ENCODE measurements around the gene GAB2. TPM values are rescaled to one million over a fixed set of nuclear protein-coding genes. Genes with fewer than 3 reads are reported as not detected.

Gene GAB2
- total RNA-seq, 1 donor from 2014 or later, result 10.9 TPM

DNA sequence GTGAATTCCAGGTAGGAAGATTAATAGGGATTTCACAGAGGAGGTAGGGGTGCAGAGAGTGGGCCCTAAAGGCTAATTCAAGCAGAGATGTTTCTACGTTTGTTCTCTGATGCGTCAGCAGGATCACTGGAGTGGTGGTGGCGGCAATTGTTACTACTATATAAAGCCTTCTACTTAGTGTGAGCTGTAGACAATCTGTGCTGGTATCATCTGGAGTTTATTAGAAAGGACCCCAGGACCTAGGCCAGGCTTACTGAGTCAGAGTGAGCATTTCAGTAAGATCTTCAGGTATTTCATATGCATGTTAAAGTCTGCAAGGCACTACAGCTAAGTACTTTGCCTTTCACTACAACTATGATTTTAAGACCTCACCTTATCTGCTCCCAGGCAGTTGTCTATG lies 169.4 kb downstream of the GAB2 start:
- Mint-ChIP-seq H3K27ac (ENCODE audit: unreplicated experiment) (no peak overlapping the region), H3K36me3 (ENCODE audit: low read depth) (peaks cover 12% of the 10 kb centered on the region), H3K4me3 (ENCODE audit: unreplicated experiment) (no peak overlapping the region), H3K4me1 (ENCODE audit: low read depth) (peaks cover 7% of the 10 kb centered on the region), H3K9me3 (ENCODE audit: low read depth) (peaks cover 6% of the 10 kb centered on the region), H3K27me3 (ENCODE audit: low read depth) (no peaks in the 10 kb centered on the region)
- no peak for DNase-seq (ENCODE audit: low spot score)
- no peak for TF ChIP-seq CTCF (IDR thresholded peaks at IDR 0.05)

DNA sequence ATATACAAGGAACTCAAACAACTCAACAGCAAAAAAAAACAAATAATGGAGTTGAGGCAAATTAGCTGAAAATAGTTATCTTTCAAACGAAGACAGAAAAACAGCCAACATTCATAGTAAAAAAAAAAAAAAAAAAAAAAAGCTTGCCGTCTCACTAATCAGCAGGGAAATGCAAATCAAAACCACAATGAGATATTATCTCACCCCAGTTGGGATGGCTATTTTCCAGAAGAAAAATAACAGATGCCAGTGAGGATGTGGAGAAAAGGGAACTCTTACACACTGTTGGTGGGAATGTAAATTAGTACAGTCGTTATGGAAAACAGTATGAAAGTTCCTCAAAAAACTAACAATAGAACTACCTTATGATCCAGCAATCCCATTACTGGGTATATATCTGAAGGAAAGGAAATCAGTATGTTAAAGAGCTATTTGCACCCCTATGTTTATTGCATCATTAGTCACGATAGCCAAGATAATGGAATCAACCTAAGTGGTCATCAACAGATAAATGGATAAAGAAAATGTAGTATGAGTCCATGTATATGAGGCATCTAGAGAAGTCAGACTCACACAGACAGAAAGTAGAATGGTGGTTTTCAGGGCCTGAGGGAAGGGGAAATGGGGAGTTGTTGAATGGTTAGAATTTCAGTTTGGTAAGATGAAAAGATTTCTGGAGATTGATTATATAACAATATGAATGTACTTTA lies 172.9 kb downstream of the GAB2 start:
- Mint-ChIP-seq H3K9me3 (ENCODE audit: low read depth) (peaks cover 25% of the 10 kb centered on the region), H3K27ac (ENCODE audit: unreplicated experiment) (no peak overlapping the region), H3K36me3 (ENCODE audit: low read depth) (peaks cover 18% of the 10 kb centered on the region), H3K4me3 (ENCODE audit: unreplicated experiment) (no peak overlapping the region), H3K27me3 (ENCODE audit: low read depth) (no peaks in the 10 kb centered on the region), H3K4me1 (ENCODE audit: low read depth) (no peaks in the 10 kb centered on the region)
- no peak for TF ChIP-seq CTCF (IDR thresholded peaks at IDR 0.05)
- DNase-seq (ENCODE audit: low spot score), result no peak

GRCh38 chr11:78244080-78244479 lies 173.5 kb downstream of the GAB2 start:
- Mint-ChIP-seq H3K27me3 (ENCODE audit: low read depth) (no peaks in the 10 kb centered on the region), H3K4me3 (ENCODE audit: unreplicated experiment) (no peak overlapping the region), H3K27ac (ENCODE audit: unreplicated experiment) (no peak overlapping the region), H3K9me3 (ENCODE audit: low read depth) (peaks cover 25% of the 10 kb centered on the region), H3K36me3 (ENCODE audit: low read depth) (peaks cover 18% of the 10 kb centered on the region), H3K4me1 (ENCODE audit: low read depth) (no peaks in the 10 kb centered on the region)
- no peak for TF ChIP-seq CTCF (IDR thresholded peaks at IDR 0.05)
- no peak for DNase-seq (ENCODE audit: low spot score)

- H3K9me3 Mint-ChIP-seq (ENCODE audit: low read depth), result peaks cover 30% of the 10 kb centered on the region
- H3K4me1 Mint-ChIP-seq (ENCODE audit: low read depth), result no peaks in the 10 kb centered on the region
- no peak for TF ChIP-seq CTCF (IDR thresholded peaks at IDR 0.05)
- DNase-seq (ENCODE audit: low spot score), result no peak
- H3K27ac Mint-ChIP-seq (ENCODE audit: unreplicated experiment), result no peak overlapping the region
- H3K4me3 Mint-ChIP-seq (ENCODE audit: unreplicated experiment), result no peak overlapping the region
- H3K36me3 Mint-ChIP-seq (ENCODE audit: low read depth), result peaks cover 20% of the 10 kb centered on the region
- H3K27me3 Mint-ChIP-seq (ENCODE audit: low read depth), result no peaks in the 10 kb centered on the region
Measured at GRCh38 chr11:78241475-78241874, 176.1 kb downstream of the GAB2 start.

GRCh38 chr11:78239781-78240180 lies 177.8 kb downstream of the GAB2 start:
- Mint-ChIP-seq H3K4me1 (ENCODE audit: low read depth) (no peaks in the 10 kb centered on the region), H3K4me3 (ENCODE audit: unreplicated experiment) (no peak overlapping the region), H3K36me3 (ENCODE audit: low read depth) (peaks cover 18% of the 10 kb centered on the region), H3K9me3 (ENCODE audit: low read depth) (peaks cover 24% of the 10 kb centered on the region), H3K27me3 (ENCODE audit: low read depth) (no peaks in the 10 kb centered on the region), H3K27ac (ENCODE audit: unreplicated experiment) (no peak overlapping the region)
- no peak for TF ChIP-seq CTCF (IDR thresholded peaks at IDR 0.05)
- no peak for DNase-seq (ENCODE audit: low spot score)

All from chondrocyte (in vitro differentiated cells).